GM23338 (cell line): ENCODE measurements around the gene ARR3. TPM values are rescaled to one million over a fixed set of nuclear protein-coding genes. Genes with fewer than 3 reads are reported as not detected.

Experiments used
- ATAC-seq: fragments of 200-7000 bp; cut with Tn5 transposase; 3 replicates; pipeline ENCODE4 v1.9.1; 2020
- DNase-seq: peaks from one replicate; pipeline ENCODE4 v3.0.0-alpha.2; 2015; ENCODE audit warnings: low spot score
- H2AFZ ChIP-seq: fragments of 200-600 bp; sonication (generic); 2 replicates; pipeline ENCODE4 v1.8.0; 2016; ENCODE audit warnings: antibody characterized with exemption, mild to moderate bottlenecking, moderate library complexity
- H3F3A ChIP-seq: fragments of 200-600 bp; sonication (generic); replicated peaks from 2 replicates; pipeline ENCODE4 v1.8.0; 2017; ENCODE audit warnings: antibody characterized with exemption, mixed run types, low read depth
- H3K27ac ChIP-seq: fragments of 200-600 bp; sonication (generic); 2 replicates; pipeline ENCODE4 v1.6.1; 2016; ENCODE audit warnings: low read depth
- H3K27me3 ChIP-seq: fragments of 200-600 bp; sonication (generic); 2 replicates; pipeline ENCODE4 v1.8.0; 2016; ENCODE audit warnings: mild to moderate bottlenecking, mixed run types, moderate library complexity; ENCODE audit not compliant: insufficient read depth
- H3K36me3 ChIP-seq: fragments of 200-600 bp; sonication (generic); 2 replicates; pipeline ENCODE4 v1.8.0; 2016; ENCODE audit warnings: mild to moderate bottlenecking; ENCODE audit not compliant: insufficient read depth
- H3K4me1 ChIP-seq: fragments of 200-600 bp; sonication (generic); 2 replicates; pipeline ENCODE4 v1.8.0; 2016; ENCODE audit warnings: mild to moderate bottlenecking, moderate library complexity; ENCODE audit not compliant: insufficient read depth
- H3K4me2 ChIP-seq: fragments of 200-600 bp; sonication (generic); 2 replicates; pipeline ENCODE4 v1.7.1; 2017; ENCODE audit warnings: mixed run types
- H3K4me3 ChIP-seq: fragments of 200-600 bp; sonication (generic); 2 replicates; pipeline ENCODE4 v1.6.1; 2016; ENCODE audit warnings: mixed run types
- H3K79me2 ChIP-seq: fragments of 200-600 bp; sonication (generic); replicated peaks from 2 replicates; pipeline ENCODE4 v1.8.0; 2017; ENCODE audit warnings: mild to moderate bottlenecking; ENCODE audit not compliant: insufficient read depth
- H3K9me2 ChIP-seq: fragments of 200-600 bp; sonication (generic); 2 replicates; pipeline ENCODE4 v1.8.0; 2017; ENCODE audit not compliant: insufficient read depth
- H4K20me1 ChIP-seq: fragments of 200-600 bp; sonication (generic); replicated peaks from 2 replicates; pipeline ENCODE4 v1.8.0; 2017; ENCODE audit warnings: mild to moderate bottlenecking; ENCODE audit not compliant: insufficient read depth
- H3K27ac Mint-ChIP-seq: 2 replicates; pipeline ENCODE4 v1.8.0; 2020; ENCODE audit warnings: inconsistent platforms, mild to moderate bottlenecking, moderate library complexity, mixed read lengths
- H3K27me3 Mint-ChIP-seq: 3 replicates; pipeline ENCODE4 v1.8.0; 2022; ENCODE audit warnings: low read depth, mild to moderate bottlenecking, moderate library complexity, mixed read lengths, inconsistent platforms; ENCODE audit not compliant: insufficient read depth, poor library complexity
- H3K36me3 Mint-ChIP-seq: 3 replicates; pipeline ENCODE4 v1.8.0; 2021; ENCODE audit warnings: low read depth, mild to moderate bottlenecking, inconsistent platforms, moderate library complexity, mixed read lengths
- H3K4me1 Mint-ChIP-seq: 3 replicates; pipeline ENCODE4 v1.8.0; 2020; ENCODE audit warnings: mild to moderate bottlenecking, inconsistent platforms, mixed read lengths
- H3K4me3 Mint-ChIP-seq: 3 replicates; pipeline ENCODE4 v1.8.0; 2021; ENCODE audit warnings: moderate library complexity, mild to moderate bottlenecking, inconsistent platforms, mixed read lengths
- H3K9me3 Mint-ChIP-seq: 3 replicates; pipeline ENCODE4 v1.8.0; 2020; ENCODE audit warnings: moderate library complexity, mild to moderate bottlenecking, inconsistent platforms, mixed read lengths
- CREB1 ChIP-seq: fragments of 250-450 bp; sonication (Bioruptor Pico); IDR thresholded peaks from 2 replicates; pipeline ENCODE4 v1.5.0; 2020; ENCODE audit warnings: low read depth, mild to moderate bottlenecking, moderate library complexity
- ETS1 ChIP-seq: IDR thresholded peaks from 2 replicates; pipeline ENCODE4 v1.6.1; 2016; ENCODE audit warnings: antibody characterized with exemption
- EZH2 ChIP-seq: fragments of 200-600 bp; sonication (generic); IDR thresholded peaks from one replicate; pipeline ENCODE4 v1.8.0; 2017; ENCODE audit warnings: antibody characterized with exemption, mild to moderate bottlenecking, low read depth; ENCODE audit not compliant: unreplicated experiment
- EZH2phosphoT487 ChIP-seq: fragments of 200-600 bp; sonication (generic); IDR thresholded peaks from one replicate; pipeline ENCODE4 v1.8.1; 2018; ENCODE audit warnings: antibody characterized with exemption; ENCODE audit not compliant: unreplicated experiment
- JUNB ChIP-seq: IDR thresholded peaks from one replicate; pipeline ENCODE4 v1.6.1; 2016; ENCODE audit warnings: antibody characterized with exemption; ENCODE audit not compliant: unreplicated experiment
- NANOG ChIP-seq: IDR thresholded peaks from 2 replicates; pipeline ENCODE4 v1.6.1; 2016; ENCODE audit warnings: antibody characterized with exemption, borderline replicate concordance
- POLR2AphosphoS5 ChIP-seq: IDR thresholded peaks from 2 replicates; pipeline ENCODE4 v1.6.1; 2016; ENCODE audit warnings: antibody characterized with exemption, low read depth
- STAT1 ChIP-seq: IDR thresholded peaks from one replicate; pipeline ENCODE4 v1.6.1; 2016; ENCODE audit warnings: antibody characterized with exemption; ENCODE audit not compliant: unreplicated experiment
- ZNF114 ChIP-seq: fragments of 250-450 bp; sonication (Bioruptor Pico); IDR thresholded peaks from 2 replicates; pipeline ENCODE4 v1.5.0; 2020; ENCODE audit warnings: mild to moderate bottlenecking, moderate library complexity
- polyA plus RNA-seq: library from polyadenylated mRNA; unstranded; fragments of >200 nt; fragmentation: Nextera tagmentation; extraction: Ambion mirVana; gene quantifications from 2 replicates; pipeline ENCODE4 v1.2.1, GENCODE V29; 2016
- total RNA-seq: library from RNA; depleted of rRNA; stranded (reverse); fragments of >200 nt; shearing (Covaris generic); gene quantifications from 2 replicates; pipeline ENCODE4 v1.2.3, GENCODE V29; 2014
- TF ChIP-seq, protein P1 (sequence below), 2 experiments: fragments of 200-600 bp in 1 of 2; sonication (generic) in 1 of 2; conservative IDR thresholded peaks; 2 replicates each; pipeline versions ENCODE4 v1.5.1 to v1.6.1; 2016 to 2017; ENCODE audit warnings: antibody characterized with exemption in 2 of 2, low read depth in 2 of 2, mild to moderate bottlenecking in 2 of 2, moderate library complexity in 1 of 2
- TF ChIP-seq, protein P2 (sequence below): IDR thresholded peaks from one replicate; pipeline ENCODE4 v1.6.1; 2018; ENCODE audit warnings: antibody characterized with exemption; ENCODE audit not compliant: unreplicated experiment

The ARR3 gene
- total and polyA plus RNA-seq, 2 experiments from 2014 or later: not detected

GRCh38 chrX:70293621-70294020 lies 25.5 kb downstream of the ARR3 start (continued):
- TF ChIP-seq EZH2 (no peak), ETS1 (no peak), NANOG (no peak), JUNB (no peak), STAT1 (no peak), POLR2AphosphoS5 (no peak), ZNF114 (CRISPR knock-in tag) (no peak)

DNA sequence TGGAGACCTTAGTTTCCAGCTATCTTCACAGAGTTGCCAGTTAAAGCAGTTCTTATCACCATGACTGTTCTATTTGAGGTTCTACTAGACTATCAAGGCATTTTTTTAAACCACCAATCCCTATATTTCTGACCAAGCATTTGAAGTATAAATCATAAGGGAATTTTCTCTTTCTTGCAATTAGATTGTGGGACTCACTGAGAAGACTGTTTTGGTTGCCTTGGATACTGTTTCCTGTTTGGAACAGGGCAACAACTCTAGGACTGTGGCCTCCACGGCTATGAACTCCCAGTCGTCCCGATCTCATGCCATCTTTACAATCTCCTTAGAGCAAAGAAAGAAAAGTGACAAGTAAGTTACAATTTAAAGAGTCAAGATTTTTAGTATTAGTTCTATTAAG lies 33.6 kb downstream of the ARR3 start:
- Histone ChIP-seq H4K20me1 (no peaks in the 10 kb centered on the region; the same call in 1 of the 2 replicates), H3F3A (no peaks in the 10 kb centered on the region), H3K79me2 (no peaks in the 10 kb centered on the region; the same call in 1 of the 2 replicates), H3K27me3 (no peaks in the 10 kb centered on the region), H3K4me3 (no peak overlapping the region), H2AFZ (no peak overlapping the region), H3K27ac (no peak overlapping the region), H3K4me2 (no peak overlapping the region), H3K36me3 (peaks cover 16% of the 10 kb centered on the region), H3K4me1 (no peaks in the 10 kb centered on the region), H3K9me2 (no peaks in the 10 kb centered on the region)
- DNase-seq (no peak), ATAC-seq (no peak)
- no peak overlapping the region for H3K27ac Mint-ChIP-seq
- H3K4me1 Mint-ChIP-seq: no peaks in the 10 kb centered on the region
- H3K36me3 Mint-ChIP-seq: peaks cover 51% of the 10 kb centered on the region
- H3K4me3 Mint-ChIP-seq: no peak overlapping the region
- peaks cover 1% of the 10 kb centered on the region for H3K27me3 Mint-ChIP-seq
- no peaks in the 10 kb centered on the region for H3K9me3 Mint-ChIP-seq
- TF ChIP-seq NANOG (no peak), EZH2phosphoT487 (no peak), CREB1 (CRISPR knock-in tag) (no peak), EZH2 (no peak), ETS1 (no peak), ZNF114 (CRISPR knock-in tag) (no peak), STAT1 (no peak), POLR2AphosphoS5 (no peak)
- TF ChIP-seq, protein P1, sequence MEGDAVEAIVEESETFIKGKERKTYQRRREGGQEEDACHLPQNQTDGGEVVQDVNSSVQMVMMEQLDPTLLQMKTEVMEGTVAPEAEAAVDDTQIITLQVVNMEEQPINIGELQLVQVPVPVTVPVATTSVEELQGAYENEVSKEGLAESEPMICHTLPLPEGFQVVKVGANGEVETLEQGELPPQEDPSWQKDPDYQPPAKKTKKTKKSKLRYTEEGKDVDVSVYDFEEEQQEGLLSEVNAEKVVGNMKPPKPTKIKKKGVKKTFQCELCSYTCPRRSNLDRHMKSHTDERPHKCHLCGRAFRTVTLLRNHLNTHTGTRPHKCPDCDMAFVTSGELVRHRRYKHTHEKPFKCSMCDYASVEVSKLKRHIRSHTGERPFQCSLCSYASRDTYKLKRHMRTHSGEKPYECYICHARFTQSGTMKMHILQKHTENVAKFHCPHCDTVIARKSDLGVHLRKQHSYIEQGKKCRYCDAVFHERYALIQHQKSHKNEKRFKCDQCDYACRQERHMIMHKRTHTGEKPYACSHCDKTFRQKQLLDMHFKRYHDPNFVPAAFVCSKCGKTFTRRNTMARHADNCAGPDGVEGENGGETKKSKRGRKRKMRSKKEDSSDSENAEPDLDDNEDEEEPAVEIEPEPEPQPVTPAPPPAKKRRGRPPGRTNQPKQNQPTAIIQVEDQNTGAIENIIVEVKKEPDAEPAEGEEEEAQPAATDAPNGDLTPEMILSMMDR (conservative IDR thresholded peaks at IDR 0.05; ENCODE audit: low read depth in 2 of 2): no peak
- TF ChIP-seq, protein P2, sequence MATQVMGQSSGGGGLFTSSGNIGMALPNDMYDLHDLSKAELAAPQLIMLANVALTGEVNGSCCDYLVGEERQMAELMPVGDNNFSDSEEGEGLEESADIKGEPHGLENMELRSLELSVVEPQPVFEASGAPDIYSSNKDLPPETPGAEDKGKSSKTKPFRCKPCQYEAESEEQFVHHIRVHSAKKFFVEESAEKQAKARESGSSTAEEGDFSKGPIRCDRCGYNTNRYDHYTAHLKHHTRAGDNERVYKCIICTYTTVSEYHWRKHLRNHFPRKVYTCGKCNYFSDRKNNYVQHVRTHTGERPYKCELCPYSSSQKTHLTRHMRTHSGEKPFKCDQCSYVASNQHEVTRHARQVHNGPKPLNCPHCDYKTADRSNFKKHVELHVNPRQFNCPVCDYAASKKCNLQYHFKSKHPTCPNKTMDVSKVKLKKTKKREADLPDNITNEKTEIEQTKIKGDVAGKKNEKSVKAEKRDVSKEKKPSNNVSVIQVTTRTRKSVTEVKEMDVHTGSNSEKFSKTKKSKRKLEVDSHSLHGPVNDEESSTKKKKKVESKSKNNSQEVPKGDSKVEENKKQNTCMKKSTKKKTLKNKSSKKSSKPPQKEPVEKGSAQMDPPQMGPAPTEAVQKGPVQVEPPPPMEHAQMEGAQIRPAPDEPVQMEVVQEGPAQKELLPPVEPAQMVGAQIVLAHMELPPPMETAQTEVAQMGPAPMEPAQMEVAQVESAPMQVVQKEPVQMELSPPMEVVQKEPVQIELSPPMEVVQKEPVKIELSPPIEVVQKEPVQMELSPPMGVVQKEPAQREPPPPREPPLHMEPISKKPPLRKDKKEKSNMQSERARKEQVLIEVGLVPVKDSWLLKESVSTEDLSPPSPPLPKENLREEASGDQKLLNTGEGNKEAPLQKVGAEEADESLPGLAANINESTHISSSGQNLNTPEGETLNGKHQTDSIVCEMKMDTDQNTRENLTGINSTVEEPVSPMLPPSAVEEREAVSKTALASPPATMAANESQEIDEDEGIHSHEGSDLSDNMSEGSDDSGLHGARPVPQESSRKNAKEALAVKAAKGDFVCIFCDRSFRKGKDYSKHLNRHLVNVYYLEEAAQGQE: no peak
